GM12891 (cell line): Measurements from ENCODE around the gene YPEL2.

ENCODE experiments used
- POLR2A ChIP-seq: IDR thresholded peaks from 2 replicates; pipeline ENCODE4 v1.6.1; 2011; ENCODE audit warnings: low read depth, low read length, control low read depth
- POLR2AphosphoS5 ChIP-seq: IDR thresholded peaks from 2 replicates; pipeline ENCODE4 v1.6.1; 2011; ENCODE audit warnings: low read depth, low read length, control low read depth
- TAF1 ChIP-seq: IDR thresholded peaks from 2 replicates; pipeline ENCODE4 v1.6.1; 2011; ENCODE audit warnings: low read depth, low read length, control low read depth

- TF ChIP-seq POLR2A (no peak), POLR2AphosphoS5 (no peak), TAF1 (no peak)
Observed at GRCh38 chr17:59401274-59401673, 69.8 kb downstream of the YPEL2 start.
